OCI-M2 (cell line): ENCODE data around the gene AKAP9.
"Not testable (repeated sequence)": the region's sequence is repeated elsewhere in the genome, so short reads cannot be mapped to it uniquely, and the experiment has no call there.

ENCODE experiments used
- DNase-seq: peaks from one replicate; lab custom pipeline; 2025; ENCODE audit not compliant: unreplicated experiment; lab: John Stamatoyannopoulos, UW

Gene AKAP9

DNA sequence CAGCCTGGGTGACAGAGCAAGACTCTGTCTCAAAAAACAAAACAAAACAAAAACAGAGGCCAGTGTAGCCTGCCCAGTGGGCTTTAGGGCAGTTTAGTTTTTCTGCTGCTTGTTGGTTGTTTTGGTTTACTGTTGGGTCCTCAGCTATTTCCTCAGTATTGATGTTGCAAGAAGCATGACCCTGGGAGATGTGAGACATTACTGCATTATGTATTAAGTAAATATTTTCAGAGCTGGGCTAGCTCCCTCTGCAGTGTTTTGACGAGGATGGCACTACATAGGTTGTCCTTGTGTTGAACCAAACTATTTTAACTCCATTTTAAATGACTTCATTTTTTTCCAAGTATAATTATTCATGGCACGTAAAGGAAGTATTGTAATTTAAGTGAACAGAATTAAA lies 4.8 kb downstream of the AKAP9 start:
- DNase-seq: no peak

DNA sequence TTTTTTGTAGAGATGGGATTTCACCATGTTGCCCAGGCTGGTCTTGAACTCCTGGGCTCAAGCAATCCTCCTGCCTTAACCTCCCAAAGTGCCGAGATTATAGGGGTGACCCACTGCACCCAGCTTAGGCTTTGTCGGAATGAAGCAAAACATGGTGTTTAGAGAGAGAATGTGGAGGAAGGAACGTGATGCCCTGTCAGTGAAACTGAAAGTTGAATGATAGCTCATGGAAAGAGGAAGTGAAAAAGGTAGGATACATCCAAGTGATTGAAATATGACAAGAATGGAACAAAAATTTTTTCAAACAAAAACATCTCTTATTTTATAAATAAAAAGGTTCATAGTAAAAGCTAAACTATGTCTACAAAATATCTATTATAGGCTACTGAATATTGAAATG lies 5.9 kb downstream of the AKAP9 start:
- no peak for DNase-seq

DNA sequence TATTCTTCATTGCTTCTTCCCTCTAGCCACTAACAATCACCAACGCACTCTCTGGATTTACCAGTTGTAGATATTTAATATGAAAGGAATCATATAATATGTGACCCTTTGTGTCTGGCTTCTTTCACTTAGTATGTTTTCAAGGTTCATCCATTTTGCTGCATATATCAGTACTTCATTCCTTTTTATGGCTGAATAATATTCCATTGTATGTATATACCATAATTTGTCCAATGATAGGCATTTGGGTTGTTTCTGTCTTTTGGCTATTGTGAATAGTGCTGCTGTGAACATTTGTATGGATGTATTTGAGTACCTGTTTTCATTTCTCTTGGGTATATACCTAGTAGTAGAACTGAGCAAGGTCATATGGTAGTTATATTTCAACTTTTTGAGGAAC lies 7.3 kb downstream of the AKAP9 start:
- no peak for DNase-seq

GRCh38 chr7:91949221-91950009 lies 8.8 kb downstream of the AKAP9 start:
- DNase-seq: no peak

DNA sequence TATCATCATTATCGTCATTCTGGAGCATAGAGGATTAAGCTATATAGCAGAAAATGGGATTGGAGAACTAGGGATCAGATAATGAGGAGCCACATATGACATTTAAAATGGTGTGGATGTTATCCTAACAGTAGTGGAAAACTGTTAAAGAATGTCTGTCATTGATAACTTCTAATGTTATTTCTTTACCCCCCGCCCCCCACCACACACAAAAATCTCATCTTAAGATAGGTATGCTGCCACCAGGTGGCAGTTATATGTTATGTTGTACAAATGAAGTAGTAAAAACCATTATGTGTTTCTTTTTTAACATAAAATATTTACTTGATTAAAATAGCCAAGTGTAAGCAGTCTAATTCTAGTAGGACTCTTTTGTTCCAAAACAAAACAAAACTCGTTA lies 13.0 kb downstream of the AKAP9 start:
- DNase-seq: no peak

GRCh38 chr7:91956464-91956863 lies 15.8 kb downstream of the AKAP9 start:
- DNase-seq: not testable (repeated sequence)

DNA sequence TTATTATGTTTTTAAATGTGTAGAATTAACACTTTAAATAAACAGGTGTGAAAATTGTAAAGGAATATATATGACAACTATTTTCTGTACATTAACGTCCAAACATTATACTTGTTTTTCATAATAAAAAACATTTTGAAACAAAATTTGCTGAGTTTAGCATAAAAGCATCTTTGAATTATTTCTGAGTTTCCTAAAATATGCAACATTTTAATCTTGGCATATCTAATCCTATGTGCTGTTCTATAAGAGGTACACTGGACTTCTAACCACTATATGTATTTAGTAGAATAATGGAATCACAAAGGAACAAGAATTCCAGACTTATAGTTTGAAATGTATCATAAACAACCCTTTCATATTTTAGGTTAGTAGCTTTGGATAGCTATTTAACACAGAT lies 16.6 kb downstream of the AKAP9 start:
- DNase-seq: no peak

- no peak for DNase-seq
These were observed 17.2 kb downstream of the AKAP9 start for GRCh38 chr7:91957823-91958222.

DNA sequence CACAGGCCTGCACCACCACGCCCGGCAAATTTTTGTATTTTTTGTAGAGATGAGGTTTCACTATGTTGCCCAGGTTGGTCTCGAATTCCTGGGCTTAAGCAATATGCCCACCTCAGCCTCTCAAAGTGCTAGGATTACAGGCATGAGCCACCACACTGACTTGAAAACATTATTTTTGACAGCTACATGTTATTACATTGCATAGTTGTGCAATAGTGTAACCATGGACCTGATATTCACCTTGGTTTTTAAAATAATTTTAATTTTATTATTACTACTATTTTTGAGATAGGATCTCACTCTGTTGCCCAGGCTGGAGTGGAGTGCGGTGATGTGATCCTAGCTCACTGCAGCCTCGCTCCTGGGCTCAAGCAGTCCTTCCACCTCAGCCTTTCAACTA lies 18.4 kb downstream of the AKAP9 start:
- DNase-seq: no peak

GRCh38 chr7:91961816-91962215 lies 21.2 kb downstream of the AKAP9 start:
- DNase-seq: no peak

GRCh38 chr7:91962419-91962818 lies 21.8 kb downstream of the AKAP9 start:
- DNase-seq: no peak

- DNase-seq: not testable (repeated sequence)
These were observed 26.9 kb downstream of the AKAP9 start for GRCh38 chr7:91967513-91967912.

GRCh38 chr7:91973639-91974038 lies 33.0 kb downstream of the AKAP9 start:
- no peak for DNase-seq

DNA sequence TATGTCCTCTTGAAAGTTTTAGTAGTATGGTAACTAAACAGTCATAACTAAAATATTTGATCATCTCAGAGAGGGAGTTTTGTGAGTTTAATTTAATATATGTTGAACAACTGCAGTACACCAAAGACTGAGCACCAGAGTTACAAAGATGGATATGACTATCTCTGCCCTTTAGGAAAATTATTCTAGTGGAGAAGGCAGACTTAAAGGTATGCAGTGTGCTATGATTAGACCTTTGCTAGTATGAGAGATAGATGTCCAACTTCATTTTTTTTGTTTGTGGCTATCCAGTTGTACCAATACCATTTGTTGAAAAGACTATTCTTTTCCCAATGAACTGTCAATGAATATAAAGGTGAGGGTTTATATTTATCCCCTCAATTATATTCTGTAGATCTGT lies 33.4 kb downstream of the AKAP9 start:
- no peak for DNase-seq

DNA sequence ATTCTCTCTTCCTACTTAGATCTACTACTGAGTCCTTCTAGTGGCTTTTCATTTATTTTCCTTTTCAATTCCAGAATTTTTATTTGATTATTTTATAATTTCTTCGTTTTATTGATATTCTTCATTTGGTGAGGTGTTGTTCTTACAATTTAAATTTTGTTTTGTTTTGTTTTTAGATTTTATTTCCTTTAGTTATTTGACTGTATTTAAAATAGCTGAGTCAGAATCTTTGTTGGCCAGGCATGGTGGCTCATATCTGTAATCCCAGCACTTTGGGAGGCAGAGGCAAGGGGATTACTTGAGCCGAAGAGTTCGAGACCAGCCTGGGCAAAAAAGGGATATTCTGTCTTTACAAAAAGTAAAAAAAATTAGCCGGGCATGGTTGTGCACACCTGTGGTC lies 36.1 kb downstream of the AKAP9 start:
- no peak for DNase-seq

DNA sequence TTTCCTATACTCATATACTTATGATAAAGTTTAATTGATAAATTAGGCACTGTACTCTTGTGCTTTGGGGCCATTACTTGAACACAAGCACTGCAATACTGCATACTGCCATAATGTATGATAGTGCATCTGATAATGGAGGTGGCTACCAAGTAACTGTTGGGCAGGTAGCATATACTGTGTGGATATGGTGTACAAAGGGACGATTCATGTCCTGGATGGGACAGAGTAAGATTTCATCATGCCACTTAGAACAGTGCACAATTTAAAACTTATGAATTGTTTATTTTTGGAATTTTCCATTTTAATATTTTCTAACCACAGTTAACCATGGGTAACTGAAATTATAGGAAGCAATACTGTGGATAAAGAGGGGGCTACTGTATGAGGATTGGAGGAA lies 38.9 kb downstream of the AKAP9 start:
- DNase-seq: no peak

- DNase-seq: not testable (repeated sequence)
These were observed 41.7 kb downstream of the AKAP9 start for GRCh38 chr7:91982352-91982751.

GRCh38 chr7:91988213-91988612 lies 47.6 kb downstream of the AKAP9 start:
- DNase-seq: no peak

DNA sequence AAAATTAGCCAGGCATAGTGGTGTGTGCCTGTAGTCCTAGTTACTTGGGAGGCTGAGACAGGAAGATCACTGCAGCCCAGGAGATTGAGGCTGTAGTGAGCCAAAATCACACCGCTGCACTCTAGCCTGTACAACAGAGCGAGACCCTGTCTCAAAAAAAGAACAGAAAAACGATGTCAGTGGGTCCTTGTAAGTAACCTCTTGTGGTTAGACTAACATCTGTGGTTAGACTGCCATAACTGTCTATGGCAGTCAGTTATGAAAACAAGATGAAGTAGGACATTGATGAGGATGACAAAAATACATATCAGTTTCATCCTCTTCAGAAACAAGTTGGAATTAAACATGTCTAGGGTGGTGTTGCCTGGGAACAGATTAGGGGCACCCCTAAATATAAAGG lies 53.3 kb downstream of the AKAP9 start:
- no peak for DNase-seq

DNA sequence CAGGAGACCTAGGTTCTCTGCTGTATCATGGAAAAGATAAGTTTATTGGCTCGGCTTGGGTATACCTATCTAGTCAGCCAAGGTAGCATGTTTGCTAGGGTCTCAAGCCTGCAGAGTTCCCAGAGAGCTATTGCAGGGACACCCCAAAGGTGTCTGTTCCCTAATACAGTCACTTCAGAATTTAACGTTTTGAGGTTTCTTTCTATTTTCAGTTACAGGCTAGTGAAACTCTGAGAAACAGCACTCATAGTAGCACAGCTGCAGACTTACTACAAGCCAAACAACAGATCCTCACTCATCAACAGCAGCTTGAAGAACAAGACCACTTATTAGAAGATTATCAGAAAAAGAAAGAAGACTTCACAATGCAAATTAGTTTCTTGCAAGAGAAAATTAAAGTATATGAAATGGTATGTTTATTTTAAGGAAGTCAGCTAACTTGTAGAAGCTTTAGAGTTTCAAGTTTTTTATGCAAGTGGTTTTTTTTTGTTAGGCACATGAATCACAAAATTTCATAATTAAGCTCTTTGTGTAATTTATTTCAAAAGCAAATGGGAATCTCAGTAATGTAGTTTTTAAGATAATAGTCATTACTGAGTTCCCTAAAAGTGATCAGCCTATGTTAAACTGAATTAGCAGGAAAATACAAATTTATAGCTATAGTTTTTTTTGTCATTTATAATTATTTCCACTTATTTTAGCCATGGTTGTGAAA lies 54.9 kb downstream of the AKAP9 start:
- DNase-seq: no peak

- DNase-seq: no peak
These were observed 59.2 kb downstream of the AKAP9 start for GRCh38 chr7:91999631-92000565.

GRCh38 chr7:92002720-92003119 lies 62.1 kb downstream of the AKAP9 start:
- DNase-seq: no peak
